Ovary (tissue), 9 donors: ENCODE results near the gene KCNMA1. TPM values are rescaled to one million over a fixed set of nuclear protein-coding genes. Genes with fewer than 3 reads are reported as not detected.

Experiments
- DNase-seq, 5 donors: peaks; one replicate each; pipeline ENCODE4 v3.0.0-alpha.2; 2019 to 2020
- H3K27ac ChIP-seq, 2 donors: fragments of 200-600 bp; one replicate each; pipeline versions ENCODE4 v1.5.1 to v1.8.0; 2019 to 2022
- H3K27me3 ChIP-seq: fragments of 200-600 bp; one replicate; pipeline ENCODE4 v1.8.0; 2022
- H3K36me3 ChIP-seq: fragments of 200-600 bp; sonication (generic); one replicate; pipeline ENCODE4 v1.5.1; 2019
- H3K4me1 ChIP-seq: one replicate; pipeline ENCODE4 v1.8.1; 2013; ENCODE audit warnings: mild to moderate bottlenecking, moderate library complexity; ENCODE audit not compliant: insufficient read depth
- H3K4me3 ChIP-seq: fragments of 200-600 bp; sonication (generic); one replicate; pipeline ENCODE4 v1.5.1; 2017
- H3K9me3 ChIP-seq, 2 donors: fragments of 200-600 bp in 1 of 2; sonication (generic) in 1 of 2; one replicate each; pipeline versions ENCODE4 v1.5.1 to v1.8.1; 2013 to 2019; ENCODE audit warnings: mild to moderate bottlenecking in 1 of 2, moderate library complexity in 1 of 2
- EP300 ChIP-seq: sonication (generic); formaldehyde crosslinking; IDR thresholded peaks from one replicate; pipeline ENCODE4 v1.6.1; 2017; ENCODE audit warnings: antibody characterized with exemption
- POLR2A ChIP-seq: fragments of 450-650 bp; IDR thresholded peaks from one replicate; pipeline ENCODE4 v1.6.1; 2017; ENCODE audit warnings: antibody characterized with exemption, mild to moderate bottlenecking, moderate library complexity
- WGBS, 3 donors: extraction: QIAGEN DNeasy Blood & Tissue Kit in 1 of 3; methylation state at CpG; one replicate each; pipeline versions ENCODE4 v1.1.5 to v1.1.7; 2013 to 2017; 5-methylcytosine and 5-hydroxymethylcytosine counted together
- intact Hi-C, 4 donors: fragments of 100-400 bp; cut with DNase I; formaldehyde crosslinking; loops; one replicate each; pipeline versions ENCODE4 v1.11.0 to v1.15.1; 2022 to 2023
- polyA plus RNA-seq, 2 donors: library from polyadenylated mRNA; stranded (reverse); fragments of 200-250 nt in 1 of 2; fragments of 350-450 nt in 1 of 2; fragmentation: Illumina TruSeq in 1 of 2; extraction: RNeasy Lipid Tissue Mini Kit (QIAGEN cat#74804) in 1 of 2; gene quantifications; one replicate each; pipeline ENCODE4 v1.2.3, GENCODE V29; 2013 to 2014
- total RNA-seq, 7 donors: library from RNA; depleted of rRNA in 2 of 7; stranded (reverse); fragments of >200 nt in 2 of 7; fragmentation: NEBNext Ultra II Directional in 3 of 7; extraction: Animal tissue kit (Norgen Biotek cat#: 25700) in 3 of 7; gene quantifications; one replicate each; pipeline versions ENCODE4 v1.1.0 to v1.2.4, GENCODE V29; 2016 to 2023
- TF ChIP-seq, protein P1 (sequence below), 3 donors: fragments of 450-650 bp in 2 of 3; fragments of 200-600 bp in 1 of 3; IDR thresholded peaks; one replicate each; pipeline versions ENCODE4 v1.5.1 to v1.8.0; 2016 to 2022; ENCODE audit warnings: antibody characterized with exemption in 3 of 3, mild to moderate bottlenecking in 1 of 3
- donor health status: DM: no; HTN: no; CAD: no; lungs with moderate emphysema.
- donor health status: DM: no; HTN: no; CAD: no.
- donor health status: Bipolar disorder and iron deficiency.
- donor health status: DM: yes; HTN: yes; CAD: no.
- donor health status: DM: no; HTN: no; CAD: no.
- donor health status: DM: yes; HTN: yes; CAD: no.

KCNMA1 gene
- total and polyA plus RNA-seq, 9 donors: 7.0 to 83.8 (median 25.1) TPM

DNA sequence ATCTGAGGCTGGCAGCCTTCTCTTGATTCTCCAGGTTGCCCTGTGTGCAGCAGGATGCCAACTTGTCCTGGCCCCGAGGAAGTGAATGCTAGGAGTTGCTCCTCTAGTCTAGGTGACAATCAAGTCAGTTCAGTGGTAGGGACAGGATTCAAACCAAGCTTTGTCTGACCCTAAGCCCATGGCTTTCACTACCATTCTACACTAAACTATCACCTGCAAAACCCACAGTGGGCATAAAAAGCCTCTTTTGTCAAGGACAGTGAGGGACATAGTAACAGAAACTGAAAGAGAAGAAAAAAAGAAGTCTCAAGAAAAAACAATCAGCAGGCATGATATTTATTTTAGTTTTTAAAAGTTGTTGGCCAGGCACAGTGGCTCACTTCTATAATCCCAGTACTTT, 33.5 kb downstream of the KCNMA1 start:
- WGBS, 3 donors: 74 to 91% (median 88%) methylated on average over 1 of the region's 1 CpG
- Histone ChIP-seq H3K4me3 (no peak overlapping the region), H3K27me3 (no peaks in the 10 kb centered on the region), H3K36me3 (no peaks in the 10 kb centered on the region), H3K27ac (no peak overlapping the region), H3K4me1 (no peaks in the 10 kb centered on the region), H3K9me3 (no peaks in the 10 kb centered on the region)
- intact Hi-C loops: no loop called here
- DNase-seq: no peak
- TF ChIP-seq EP300: no peak
- TF ChIP-seq, protein P1, sequence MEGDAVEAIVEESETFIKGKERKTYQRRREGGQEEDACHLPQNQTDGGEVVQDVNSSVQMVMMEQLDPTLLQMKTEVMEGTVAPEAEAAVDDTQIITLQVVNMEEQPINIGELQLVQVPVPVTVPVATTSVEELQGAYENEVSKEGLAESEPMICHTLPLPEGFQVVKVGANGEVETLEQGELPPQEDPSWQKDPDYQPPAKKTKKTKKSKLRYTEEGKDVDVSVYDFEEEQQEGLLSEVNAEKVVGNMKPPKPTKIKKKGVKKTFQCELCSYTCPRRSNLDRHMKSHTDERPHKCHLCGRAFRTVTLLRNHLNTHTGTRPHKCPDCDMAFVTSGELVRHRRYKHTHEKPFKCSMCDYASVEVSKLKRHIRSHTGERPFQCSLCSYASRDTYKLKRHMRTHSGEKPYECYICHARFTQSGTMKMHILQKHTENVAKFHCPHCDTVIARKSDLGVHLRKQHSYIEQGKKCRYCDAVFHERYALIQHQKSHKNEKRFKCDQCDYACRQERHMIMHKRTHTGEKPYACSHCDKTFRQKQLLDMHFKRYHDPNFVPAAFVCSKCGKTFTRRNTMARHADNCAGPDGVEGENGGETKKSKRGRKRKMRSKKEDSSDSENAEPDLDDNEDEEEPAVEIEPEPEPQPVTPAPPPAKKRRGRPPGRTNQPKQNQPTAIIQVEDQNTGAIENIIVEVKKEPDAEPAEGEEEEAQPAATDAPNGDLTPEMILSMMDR (IDR thresholded peaks at IDR 0.05): no peak
- TF ChIP-seq POLR2A: no peak

DNA sequence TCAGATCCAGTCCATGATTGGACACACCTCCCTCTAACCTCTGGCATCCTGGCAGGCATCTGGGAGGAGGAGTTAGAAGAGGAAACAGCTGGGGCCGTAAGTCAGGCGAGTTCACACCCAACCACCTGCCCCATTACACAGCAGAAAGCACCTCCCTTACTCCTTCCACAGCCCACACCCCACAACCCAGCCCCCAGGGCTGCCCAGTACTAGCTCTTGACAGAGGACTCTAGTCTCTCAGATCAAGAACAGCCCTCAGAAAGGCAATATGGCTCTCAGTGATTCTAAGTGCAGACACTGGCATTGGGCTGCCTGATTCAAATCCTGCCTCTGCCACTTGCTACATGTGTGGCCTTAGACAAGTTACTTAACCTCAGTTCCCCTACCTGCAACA, 34.1 kb downstream of the KCNMA1 start:
- DNase-seq: no peak
- Histone ChIP-seq H3K4me3 (no peak overlapping the region), H3K27me3 (no peaks in the 10 kb centered on the region), H3K36me3 (no peaks in the 10 kb centered on the region), H3K9me3 (no peaks in the 10 kb centered on the region), H3K4me1 (no peaks in the 10 kb centered on the region), H3K27ac (no peak overlapping the region)
- WGBS, 3 donors: 39 to 66% (median 48%) methylated on average over 2 of the region's 2 CpGs
- intact Hi-C loops: no loop called here
- TF ChIP-seq EP300: no peak
- TF ChIP-seq, protein P1 (IDR thresholded peaks at IDR 0.05): no peak

DNA sequence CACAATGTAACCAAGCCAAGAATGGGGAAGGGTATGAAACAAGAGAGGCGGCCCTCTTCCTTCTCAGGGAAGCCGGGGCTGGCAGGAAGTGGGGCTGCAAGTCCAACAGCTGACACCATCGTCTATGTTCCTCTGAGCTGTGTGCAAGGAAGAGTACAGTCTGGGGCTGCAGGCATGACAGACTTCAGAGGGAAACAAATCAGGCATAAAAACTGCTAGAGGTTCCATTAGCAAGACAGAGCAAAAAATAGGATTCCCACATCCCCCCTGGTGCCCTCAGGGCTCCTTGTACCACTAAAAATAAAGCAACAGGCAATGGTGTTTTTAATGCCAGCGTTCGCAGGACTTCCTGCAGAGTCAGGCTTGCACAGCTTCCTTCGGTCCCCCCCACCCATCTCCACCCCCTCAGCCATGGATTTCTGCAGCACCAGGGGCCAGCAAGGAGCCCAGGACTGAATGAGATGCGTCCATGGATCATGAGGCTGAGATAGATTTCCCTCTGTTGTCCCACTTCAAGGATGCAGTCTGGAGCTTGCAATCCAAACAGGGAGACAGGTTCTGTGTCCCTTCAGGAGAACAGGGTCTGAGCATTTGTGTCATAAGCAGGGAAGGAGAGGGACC, 34.6 kb downstream of the KCNMA1 start:
- intact Hi-C loops: no loop called here
- 41 to 49% (median 42%) methylated on average over 7 of the region's 7 CpGs for WGBS, 3 donors
- Histone ChIP-seq H3K9me3 (no peaks in the 10 kb centered on the region), H3K4me1 (no peaks in the 10 kb centered on the region), H3K27ac (no peak overlapping the region), H3K4me3 (no peak overlapping the region), H3K36me3 (no peaks in the 10 kb centered on the region), H3K27me3 (no peaks in the 10 kb centered on the region)
- TF ChIP-seq, protein P1 (IDR thresholded peaks at IDR 0.05): no peak
- TF ChIP-seq POLR2A: no peak
- TF ChIP-seq EP300: no peak
- no peak for DNase-seq

DNA sequence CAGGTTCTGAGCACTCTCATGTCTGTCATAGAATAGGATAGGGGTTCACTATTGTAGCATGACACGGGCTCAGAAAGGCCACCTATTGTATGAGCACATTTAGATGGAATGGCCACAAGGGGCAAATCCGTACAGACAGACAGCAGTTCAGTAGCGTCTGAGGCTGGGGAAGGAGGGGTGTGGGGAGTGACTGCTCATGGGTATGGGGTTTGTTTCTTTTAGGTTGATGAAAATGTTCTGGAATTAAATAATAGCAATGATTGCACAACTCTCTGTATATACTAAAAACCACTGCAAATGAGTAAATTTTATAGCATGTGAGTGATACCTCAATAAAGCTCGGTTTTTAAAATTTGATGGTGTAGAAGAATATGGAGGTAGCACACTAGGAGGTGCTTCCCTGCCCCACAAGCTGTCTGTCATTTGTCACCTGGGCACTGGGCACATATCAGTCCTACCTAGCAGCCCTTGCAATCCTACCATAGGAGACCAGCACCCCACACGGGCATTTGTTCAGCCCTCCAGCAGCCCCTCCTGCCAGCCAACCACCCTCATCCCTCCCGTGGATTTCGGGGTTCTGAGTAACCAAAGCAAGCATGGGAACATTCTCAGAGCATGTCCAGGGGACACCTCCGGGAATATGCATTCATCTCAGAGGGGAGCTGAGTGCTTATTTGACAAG, 35.2 kb downstream of the KCNMA1 start:
- WGBS, 3 donors: 67 to 70% (median 69%) methylated on average over 8 of the region's 8 CpGs
- H3K4me1 ChIP-seq: no peaks in the 10 kb centered on the region
- H3K4me3 ChIP-seq: no peak overlapping the region
- no peak overlapping the region for H3K27ac ChIP-seq
- intact Hi-C loops: no loop called here
- H3K27me3 ChIP-seq: no peaks in the 10 kb centered on the region
- no peaks in the 10 kb centered on the region for H3K9me3 ChIP-seq
- TF ChIP-seq, protein P1 (IDR thresholded peaks at IDR 0.05): no peak
- no peak for TF ChIP-seq POLR2A
- no peak for TF ChIP-seq EP300
- DNase-seq: no peak
- no peaks in the 10 kb centered on the region for H3K36me3 ChIP-seq
